IMR-90 (cell line): ENCODE data around the gene PRRT2. TPM values are rescaled to one million over a fixed set of nuclear protein-coding genes. Genes with fewer than 3 reads are reported as not detected.
A peak's percentile ranks its signal among the peaks of the same experiment; 100 is the strongest.

Source experiments
- ATAC-seq: fragments of 200-7000 bp; cut with Tn5 transposase; 2 replicates; pipeline ENCODE4 v1.9.1; 2020; ENCODE audit warnings: low read depth, mild to moderate bottlenecking, moderate library complexity
- BruUV-seq: library from RNA; stranded (reverse); fragments of 400-500 nt; replicated peaks from 2 replicates; lab custom pipeline; 2021; lab: Mats Ljungman, UMichigan
- CTCF ChIA-PET: fragments of 300-600 bp; formaldehyde crosslinking; extraction: SDS; loops from one replicate; lab custom pipeline; 2021; ENCODE audit warnings: antibody characterized with exemption; lab: Yijun Ruan, JAX
- POLR2A ChIA-PET: fragments of 300-600 bp; sonication (Branson Sonifier 250); formaldehyde crosslinking; loops from one replicate; lab custom pipeline; 2022; ENCODE audit warnings: antibody characterized with exemption; ENCODE audit not compliant: unreplicated experiment; lab: Charles Lee
- DNase-seq: peaks from one replicate; pipeline ENCODE4 v3.0.0; 2013
- H2AFZ ChIP-seq: replicated peaks from 2 replicates; pipeline ENCODE3; 2013; ENCODE audit warnings: low read length, mild to moderate bottlenecking; ENCODE audit not compliant: poor library complexity
- H2AK5ac ChIP-seq: 2 replicates; pipeline ENCODE4 v1.6.1; 2013; ENCODE audit warnings: low read depth, low read length, inconsistent platforms
- H2AK9ac ChIP-seq: replicated peaks from 2 replicates; pipeline ENCODE3; 2013; ENCODE audit warnings: mild to moderate bottlenecking, low read depth, low read length, moderate library complexity; ENCODE audit not compliant: poor library complexity
- H2BK120ac ChIP-seq: 2 replicates; pipeline ENCODE4 v1.6.1; 2013; ENCODE audit warnings: low read depth, low read length, inconsistent platforms
- H2BK15ac ChIP-seq: 3 replicates; pipeline ENCODE4 v1.6.1; 2013; ENCODE audit warnings: low read depth, low read length, inconsistent platforms
- H2BK20ac ChIP-seq: 2 replicates; pipeline ENCODE4 v1.6.1; 2013; ENCODE audit warnings: low read depth, mild to moderate bottlenecking, inconsistent platforms, low read length, moderate library complexity
- H2BK5ac ChIP-seq: 2 replicates; pipeline ENCODE4 v1.6.1; 2013; ENCODE audit warnings: mild to moderate bottlenecking, low read depth, low read length, inconsistent platforms; ENCODE audit not compliant: poor library complexity, severe bottlenecking
- H3K14ac ChIP-seq: replicated peaks from 2 replicates; pipeline ENCODE4 v1.6.1; 2013; ENCODE audit warnings: low read depth, low read length, inconsistent platforms
- H3K18ac ChIP-seq: 2 replicates; pipeline ENCODE4 v1.6.1; 2013; ENCODE audit warnings: low read depth, low read length, control low read depth
- H3K23ac ChIP-seq: 2 replicates; pipeline ENCODE4 v1.6.1; 2013; ENCODE audit warnings: low read depth, low read length, inconsistent platforms
- H3K27ac ChIP-seq: 2 replicates; pipeline ENCODE4 v1.5.1; 2013; ENCODE audit warnings: mild to moderate bottlenecking, control low read depth, low read length; ENCODE audit not compliant: insufficient read depth
- H3K27me3 ChIP-seq: 2 replicates; pipeline ENCODE4 v1.6.1; 2013; ENCODE audit warnings: low read length; ENCODE audit not compliant: control insufficient read depth, insufficient read depth
- H3K36me3 ChIP-seq: 2 replicates; pipeline ENCODE4 v1.6.1; 2013; ENCODE audit warnings: low read length, mixed read lengths; ENCODE audit not compliant: control insufficient read depth, insufficient read depth
- H3K4ac ChIP-seq: 2 replicates; pipeline ENCODE4 v1.6.1; 2013; ENCODE audit warnings: low read depth, low read length, inconsistent platforms
- H3K4me1 ChIP-seq: 2 replicates; pipeline ENCODE4 v1.6.1; 2013; ENCODE audit warnings: low read length, mixed read lengths; ENCODE audit not compliant: control insufficient read depth, insufficient read depth
- H3K4me2 ChIP-seq: 2 replicates; pipeline ENCODE4 v1.6.1; 2013; ENCODE audit warnings: low read depth, mild to moderate bottlenecking, control low read depth, low read length, moderate library complexity
- H3K4me3 ChIP-seq: 2 replicates; pipeline ENCODE4 v1.5.1; 2013; ENCODE audit warnings: low read depth, mild to moderate bottlenecking, control low read depth, low read length, moderate library complexity; ENCODE audit not compliant: insufficient read depth
- H3K56ac ChIP-seq: 2 replicates; pipeline ENCODE4 v1.6.1; 2013; ENCODE audit warnings: low read length, inconsistent platforms; ENCODE audit not compliant: insufficient read depth; ENCODE audit errors: extremely low read depth
- H3K79me1 ChIP-seq, 2 experiments: 2 replicates each; pipeline ENCODE4 v1.6.1; 2013; ENCODE audit warnings: low read length in 2 of 2, inconsistent platforms in 1 of 2, low read depth in 1 of 2
- H3K9ac ChIP-seq: 2 replicates; pipeline ENCODE4 v1.6.1; 2013; ENCODE audit warnings: low read depth, low read length, control low read depth
- H3K9me1 ChIP-seq: 2 replicates; pipeline ENCODE4 v1.6.1; 2013; ENCODE audit warnings: low read length, inconsistent platforms; ENCODE audit not compliant: insufficient read depth
- H3K9me3 ChIP-seq: 2 replicates; pipeline ENCODE4 v1.6.1; 2013; ENCODE audit warnings: low read length; ENCODE audit not compliant: control insufficient read depth, insufficient read depth
- H4K20me1 ChIP-seq: 2 replicates; pipeline ENCODE4 v1.6.1; 2013; ENCODE audit warnings: low read length, inconsistent platforms; ENCODE audit not compliant: insufficient read depth
- H4K5ac ChIP-seq: 2 replicates; pipeline ENCODE4 v1.6.1; 2013; ENCODE audit warnings: mild to moderate bottlenecking, low read depth, low read length, control low read depth
- H4K8ac ChIP-seq, 2 experiments: 2 replicates each; pipeline ENCODE4 v1.6.1; 2013; ENCODE audit warnings: low read depth in 2 of 2, low read length in 2 of 2, control low read depth in 1 of 2, inconsistent platforms in 1 of 2
- H4K91ac ChIP-seq: 2 replicates; pipeline ENCODE4 v1.6.1; 2013; ENCODE audit warnings: low read depth, low read length, inconsistent platforms; ENCODE audit not compliant: insufficient read depth
- BHLHE40 ChIP-seq: fragments of 150-350 bp; IDR thresholded peaks from 2 replicates; pipeline ENCODE4 v1.6.1; 2016; ENCODE audit warnings: mild to moderate bottlenecking, low read depth, low read length
- CHD1 ChIP-seq: IDR thresholded peaks from 2 replicates; pipeline ENCODE4 v1.6.1; 2012; ENCODE audit warnings: low read depth, low read length, improper control_type of control experiment
- FOS ChIP-seq: fragments of 150-350 bp; IDR thresholded peaks from 2 replicates; pipeline ENCODE4 v1.6.1; 2016; ENCODE audit warnings: low read depth, low read length
- MAFK ChIP-seq: IDR thresholded peaks from 2 replicates; pipeline ENCODE4 v1.6.1; 2012; ENCODE audit warnings: low read depth, low read length, improper control_type of control experiment
- MXI1 ChIP-seq: IDR thresholded peaks from 2 replicates; pipeline ENCODE4 v1.6.1; 2012; ENCODE audit warnings: low read depth, mild to moderate bottlenecking, low read length, moderate library complexity, borderline replicate concordance
- NFE2L2 ChIP-seq: fragments of 150-350 bp; IDR thresholded peaks from 2 replicates; pipeline ENCODE4 v1.6.1; 2016; ENCODE audit warnings: low read depth, mild to moderate bottlenecking, low read length
- POLR2A ChIP-seq: IDR thresholded peaks from 2 replicates; pipeline ENCODE4 v1.6.1; 2012; ENCODE audit warnings: mild to moderate bottlenecking, low read depth, low read length
- RAD21 ChIP-seq: IDR thresholded peaks from 2 replicates; pipeline ENCODE4 v1.6.1; 2012; ENCODE audit warnings: low read length, improper control_type of control experiment
- SMC3 ChIP-seq: fragments of 150-350 bp; IDR thresholded peaks from 2 replicates; pipeline ENCODE4 v1.6.1; 2016; ENCODE audit warnings: low read depth, mild to moderate bottlenecking, antibody characterized with exemption, low read length, moderate library complexity
- WGBS, 2 experiments: methylation state at CpG; one replicate each; pipeline versions ENCODE4 v1.1.5 to v1.1.7; 2013; ENCODE audit warnings: missing lambda C conversion rate in 2 of 2; ENCODE audit not compliant: insufficient read length in 1 of 2; ENCODE audit errors: extremely low coverage in 2 of 2; 5-methylcytosine and 5-hydroxymethylcytosine counted together
- dilution Hi-C: fragments of 300-500 bp; cut with HindIII; formaldehyde crosslinking; loops from one replicate; pipeline ENCODE4 v1.14.3; 2018; ENCODE audit warnings: low sequenced_read_pairs; ENCODE audit not compliant: unreplicated experiment
- in situ Hi-C: fragments of 300-500 bp; cut with MboI; formaldehyde crosslinking; loops from 3 replicates; pipeline ENCODE4 v1.14.3; 2019; ENCODE audit warnings: low sequenced_read_pairs, inconsistent platforms, mixed read lengths
- intact Hi-C: fragments of 100-400 bp; cut with micrococcal nuclease; formaldehyde crosslinking; loops from 2 replicates; pipeline ENCODE4 v1.10.0; 2022
- polyA plus RNA-seq, 3 experiments: library from polyadenylated mRNA; depleted of rRNA; stranded (reverse); fragments of >200 nt; gene quantifications; 2 replicates each; pipeline ENCODE4 v1.2.3, GENCODE V29; 2012; ENCODE audit warnings: low replicate concordance in 1 of 3
- total RNA-seq: library from RNA; depleted of rRNA; stranded (reverse); fragments of >200 nt; gene quantifications from 2 replicates; pipeline ENCODE4 v1.2.3, GENCODE V29; 2012
- TF ChIP-seq, protein P1 (sequence below): conservative IDR thresholded peaks from 2 replicates; pipeline ENCODE4 v1.5.1; 2012; ENCODE audit warnings: mild to moderate bottlenecking, low read depth, low read length, improper control_type of control experiment
- TF ChIP-seq, protein P2 (sequence below): fragments of 150-350 bp; IDR thresholded peaks from 2 replicates; pipeline ENCODE4 v1.6.1; 2017; ENCODE audit warnings: mild to moderate bottlenecking, antibody characterized with exemption, low read length, low read depth
- TF ChIP-seq, protein P3 (sequence below): fragments of 150-350 bp; IDR thresholded peaks from 2 replicates; pipeline ENCODE4 v1.6.1; 2016; ENCODE audit warnings: low read depth, mild to moderate bottlenecking, low read length, moderate library complexity, borderline replicate concordance

Gene PRRT2
- total and polyA plus RNA-seq, 2 of the 4 experiments (the other 2 are of a cell fraction), result 0.90 to 10.5 TPM

DNA sequence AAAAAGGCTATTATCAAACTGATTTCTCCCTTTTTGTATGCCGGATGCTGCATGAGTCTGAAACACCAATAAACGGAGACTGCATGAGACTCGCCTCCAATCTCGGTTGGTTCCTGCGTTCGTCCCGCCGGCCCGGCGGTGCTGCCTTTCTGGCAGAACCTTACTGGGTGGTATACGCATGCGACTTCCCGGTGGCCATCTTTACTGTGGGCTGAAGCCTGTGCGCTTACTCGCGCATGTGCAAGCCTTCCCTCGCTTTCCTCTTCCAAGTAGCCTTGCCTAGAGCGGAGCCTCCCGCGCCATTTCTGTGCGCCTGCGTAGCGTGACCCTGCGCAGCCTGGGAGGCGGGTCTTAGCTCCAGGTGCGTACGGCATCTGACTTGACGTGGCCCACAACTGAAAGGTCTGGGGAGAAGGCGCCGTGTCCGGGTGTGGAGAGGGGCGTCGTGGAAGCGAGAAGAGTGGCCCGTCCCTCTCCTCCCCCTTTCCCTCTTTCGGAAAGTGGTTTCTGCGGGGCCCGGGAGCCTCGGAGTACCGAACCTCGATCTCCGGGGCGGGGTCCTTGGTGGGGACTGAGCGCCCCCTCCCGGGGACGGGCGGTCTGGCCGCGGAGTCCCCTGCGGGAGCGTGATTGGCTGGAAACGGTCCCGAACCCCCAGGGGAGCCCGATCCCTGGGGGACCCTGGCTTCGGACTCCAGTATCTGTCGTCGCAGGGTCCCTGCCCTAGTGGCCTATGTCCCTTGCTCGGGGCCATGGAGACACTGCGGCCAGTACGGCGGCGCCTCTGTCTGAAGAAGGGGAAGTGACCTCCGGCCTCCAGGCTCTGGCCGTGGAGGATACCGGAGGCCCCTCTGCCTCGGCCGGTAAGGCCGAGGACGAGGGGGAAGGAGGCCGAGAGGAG, 4.0 kb downstream of the PRRT2 start, which contains the start of gene PAGR1:
TSS of gene PAGR1 (plus strand) at position 360 of the 901 bp plus-strand sequence. CDS start at position 734, 374 bp downstream.
- H4K8ac ChIP-seq, result peak within 1 kb of the TSS; percentile 7 to 95
- POLR2A ChIA-PET, result interaction anchor here (0.7 kb wide), 2 partner anchors 50 to 84 kb away, joined by 4 to 15 read pairs; partner anchors contain the start of gene ASPHD1
- H3K56ac ChIP-seq, result peak within 1 kb of the TSS; percentile 89
- H3K4ac ChIP-seq, result peak within 1 kb of the TSS; percentile 88
- peak within 1 kb of the TSS; percentile 77; the same call in 1 of the 3 replicates for H2BK15ac ChIP-seq
- peak within 1 kb of the TSS; percentile 94 for H2AK5ac ChIP-seq
- peak within 1 kb of the TSS; percentile 79 for H3K9ac ChIP-seq
- CTCF ChIA-PET, result interaction anchor here (0.5 to 2.1 kb wide), 10 partner anchors 9 to 198 kb away, joined by 3 to 10 read pairs (median 3); partner anchors contain the start of genes HIRIP3 and INO80E
- peak within 1 kb of the TSS; percentile 91 for H3K23ac ChIP-seq
- H4K5ac ChIP-seq, result peak within 1 kb of the TSS; percentile 71
- WGBS, 2 experiments, result 0% methylated on average over 30 of the region's 70 CpGs; no CpG with 5 or more reads in 1 of the 2 experiments
- peaks cover 6% of the 10 kb centered on the region for H3K36me3 ChIP-seq
- H2BK5ac ChIP-seq, result peak within 1 kb of the TSS; percentile 95
- peak within 1 kb of the TSS; percentile 89 for H3K14ac ChIP-seq
- H3K27me3 ChIP-seq, result no peaks in the 10 kb centered on the region
- no TSS peak for BruUV-seq
- DNase-seq (peak; percentile 100), ATAC-seq (peak; percentile 68)
- peak within 1 kb of the TSS; percentile 89 for H3K27ac ChIP-seq
- intact Hi-C loops, result loop anchor here (1.0 to 5.0 kb wide), 2 partner anchors 116 to 206 kb away; partner anchors contain the start of gene C16orf92
- peaks cover 18 to 67% of the 10 kb centered on the region in 2 experiments for H3K79me1 ChIP-seq
- no peaks in the 10 kb centered on the region for H3K9me3 ChIP-seq
- peaks cover 9% of the 10 kb centered on the region for H3K9me1 ChIP-seq
- H2BK120ac ChIP-seq, result peak within 1 kb of the TSS; percentile 75
- peak within 1 kb of the TSS; percentile 43; the same call in 1 of the 2 replicates for H2BK20ac ChIP-seq
- peak within 1 kb of the TSS; percentile 92 for H3K4me2 ChIP-seq
- H3K4me3 ChIP-seq, result peak within 1 kb of the TSS; percentile 62
- H3K18ac ChIP-seq, result peak within 1 kb of the TSS; percentile 38; the same call in 1 of the 2 replicates
- dilution Hi-C loops, result no loop called here
- in situ Hi-C loops, result no loop called here
- H4K20me1 ChIP-seq, result peaks cover 6% of the 10 kb centered on the region
- H4K91ac ChIP-seq, result peak within 1 kb of the TSS; percentile 93
- peaks cover 14% of the 10 kb centered on the region for H3K4me1 ChIP-seq
- peak within 1 kb of the TSS; percentile 98 for H2AFZ ChIP-seq
- peak within 1 kb of the TSS; percentile 98 for H2AK9ac ChIP-seq
- TF ChIP-seq SMC3 (peak; percentile 62), MAFK (no peak), POLR2A (peak; percentile 49; the same call in 1 of the 2 replicates), BHLHE40 (no peak; the same call in 1 of the 2 replicates), FOS (no peak), CHD1 (no peak), NFE2L2 (no peak), RAD21 (peak; percentile 80), MXI1 (peak; percentile 41; the same call in 1 of the 2 replicates)
- TF ChIP-seq, protein P1, sequence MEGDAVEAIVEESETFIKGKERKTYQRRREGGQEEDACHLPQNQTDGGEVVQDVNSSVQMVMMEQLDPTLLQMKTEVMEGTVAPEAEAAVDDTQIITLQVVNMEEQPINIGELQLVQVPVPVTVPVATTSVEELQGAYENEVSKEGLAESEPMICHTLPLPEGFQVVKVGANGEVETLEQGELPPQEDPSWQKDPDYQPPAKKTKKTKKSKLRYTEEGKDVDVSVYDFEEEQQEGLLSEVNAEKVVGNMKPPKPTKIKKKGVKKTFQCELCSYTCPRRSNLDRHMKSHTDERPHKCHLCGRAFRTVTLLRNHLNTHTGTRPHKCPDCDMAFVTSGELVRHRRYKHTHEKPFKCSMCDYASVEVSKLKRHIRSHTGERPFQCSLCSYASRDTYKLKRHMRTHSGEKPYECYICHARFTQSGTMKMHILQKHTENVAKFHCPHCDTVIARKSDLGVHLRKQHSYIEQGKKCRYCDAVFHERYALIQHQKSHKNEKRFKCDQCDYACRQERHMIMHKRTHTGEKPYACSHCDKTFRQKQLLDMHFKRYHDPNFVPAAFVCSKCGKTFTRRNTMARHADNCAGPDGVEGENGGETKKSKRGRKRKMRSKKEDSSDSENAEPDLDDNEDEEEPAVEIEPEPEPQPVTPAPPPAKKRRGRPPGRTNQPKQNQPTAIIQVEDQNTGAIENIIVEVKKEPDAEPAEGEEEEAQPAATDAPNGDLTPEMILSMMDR, result peak; percentile 90
- TF ChIP-seq, protein P2, sequence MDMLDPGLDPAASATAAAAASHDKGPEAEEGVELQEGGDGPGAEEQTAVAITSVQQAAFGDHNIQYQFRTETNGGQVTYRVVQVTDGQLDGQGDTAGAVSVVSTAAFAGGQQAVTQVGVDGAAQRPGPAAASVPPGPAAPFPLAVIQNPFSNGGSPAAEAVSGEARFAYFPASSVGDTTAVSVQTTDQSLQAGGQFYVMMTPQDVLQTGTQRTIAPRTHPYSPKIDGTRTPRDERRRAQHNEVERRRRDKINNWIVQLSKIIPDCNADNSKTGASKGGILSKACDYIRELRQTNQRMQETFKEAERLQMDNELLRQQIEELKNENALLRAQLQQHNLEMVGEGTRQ, result peak; percentile 50; the same call in 1 of the 2 replicates
- TF ChIP-seq, protein P3, sequence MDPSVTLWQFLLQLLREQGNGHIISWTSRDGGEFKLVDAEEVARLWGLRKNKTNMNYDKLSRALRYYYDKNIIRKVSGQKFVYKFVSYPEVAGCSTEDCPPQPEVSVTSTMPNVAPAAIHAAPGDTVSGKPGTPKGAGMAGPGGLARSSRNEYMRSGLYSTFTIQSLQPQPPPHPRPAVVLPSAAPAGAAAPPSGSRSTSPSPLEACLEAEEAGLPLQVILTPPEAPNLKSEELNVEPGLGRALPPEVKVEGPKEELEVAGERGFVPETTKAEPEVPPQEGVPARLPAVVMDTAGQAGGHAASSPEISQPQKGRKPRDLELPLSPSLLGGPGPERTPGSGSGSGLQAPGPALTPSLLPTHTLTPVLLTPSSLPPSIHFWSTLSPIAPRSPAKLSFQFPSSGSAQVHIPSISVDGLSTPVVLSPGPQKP, result no peak
